Ammon's horn (tissue), 1 donor: ENCODE measurements around the gene CSRP2.
A peak's percentile ranks its signal among the peaks of the same experiment; 100 is the strongest.

Source experiments
- DNase-seq: peaks from one replicate; pipeline ENCODE4 v3.0.0-alpha.2; 2016; ENCODE audit warnings: low spot score

CSRP2 gene

DNA sequence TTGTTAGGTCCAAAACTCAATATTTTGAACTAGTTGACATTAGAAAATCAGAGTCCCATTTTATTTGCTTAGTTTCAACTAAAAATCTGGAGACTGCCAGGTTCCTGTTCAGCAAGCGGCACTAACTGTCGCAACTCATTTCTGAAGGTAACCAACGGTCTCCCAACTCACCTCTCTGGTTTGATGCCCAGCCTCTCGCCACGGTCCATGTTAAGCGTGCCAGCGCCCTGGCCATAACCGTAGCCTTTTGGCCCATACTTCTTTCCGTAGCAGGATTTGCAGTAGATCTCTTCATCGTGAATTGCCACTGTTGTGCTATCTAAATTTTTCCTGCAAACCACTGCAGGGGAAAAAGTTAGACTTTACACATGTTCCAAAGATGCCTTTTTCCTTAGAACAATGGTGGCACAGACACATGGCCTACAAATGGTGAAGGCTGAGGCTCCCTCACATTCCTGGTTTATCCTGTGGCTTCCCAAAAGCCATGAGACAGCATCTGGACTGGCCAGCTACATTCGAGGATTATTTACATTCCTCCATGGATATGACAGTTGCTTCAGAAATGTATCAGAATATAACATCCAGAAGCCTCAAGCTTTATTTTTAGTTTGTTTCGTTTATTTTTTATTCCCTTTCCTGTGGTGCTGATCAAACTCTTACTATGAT lies 15.7 kb downstream of the CSRP2 start:
- DNase-seq = no peak

DNA sequence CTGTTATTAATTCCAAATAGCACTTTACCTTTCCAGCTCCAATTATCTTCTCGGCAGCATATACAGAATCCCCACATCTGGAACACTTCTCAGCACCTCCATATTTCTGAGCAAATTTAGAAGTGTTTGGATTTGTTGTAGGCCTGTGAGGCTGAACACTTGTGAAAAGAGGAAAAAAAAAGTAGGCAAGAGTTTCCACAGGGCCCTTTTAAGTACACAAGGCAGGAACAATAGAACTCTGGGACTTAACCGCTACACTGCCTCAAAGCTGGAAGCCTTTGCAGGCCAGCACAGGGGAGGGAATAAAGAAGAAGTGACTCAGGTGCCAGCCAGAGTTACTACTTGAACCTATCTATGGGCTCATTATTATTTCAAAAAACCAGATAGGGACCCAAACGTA lies 18.6 kb downstream of the CSRP2 start:
- DNase-seq = no peak

DNA sequence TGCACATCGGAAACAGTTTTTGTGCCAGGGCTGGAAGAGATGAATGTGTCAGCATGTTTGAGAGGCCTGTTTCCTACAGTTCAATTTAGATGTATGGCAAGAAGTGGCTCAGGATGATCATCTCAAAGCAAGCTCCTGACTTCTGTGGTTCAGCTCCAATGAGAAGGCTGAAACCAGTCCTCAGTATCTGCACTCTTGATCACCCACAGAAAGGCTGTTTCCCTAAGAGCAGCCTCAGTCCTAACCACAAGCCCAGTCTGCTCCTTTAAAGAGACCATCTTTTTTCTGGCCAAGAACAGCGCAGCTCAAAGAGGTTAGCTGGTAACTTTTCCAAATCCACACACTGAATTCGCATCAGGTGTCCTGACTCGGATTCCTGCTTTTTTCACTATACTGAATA lies 19.2 kb downstream of the CSRP2 start:
- DNase-seq = no peak

DNA sequence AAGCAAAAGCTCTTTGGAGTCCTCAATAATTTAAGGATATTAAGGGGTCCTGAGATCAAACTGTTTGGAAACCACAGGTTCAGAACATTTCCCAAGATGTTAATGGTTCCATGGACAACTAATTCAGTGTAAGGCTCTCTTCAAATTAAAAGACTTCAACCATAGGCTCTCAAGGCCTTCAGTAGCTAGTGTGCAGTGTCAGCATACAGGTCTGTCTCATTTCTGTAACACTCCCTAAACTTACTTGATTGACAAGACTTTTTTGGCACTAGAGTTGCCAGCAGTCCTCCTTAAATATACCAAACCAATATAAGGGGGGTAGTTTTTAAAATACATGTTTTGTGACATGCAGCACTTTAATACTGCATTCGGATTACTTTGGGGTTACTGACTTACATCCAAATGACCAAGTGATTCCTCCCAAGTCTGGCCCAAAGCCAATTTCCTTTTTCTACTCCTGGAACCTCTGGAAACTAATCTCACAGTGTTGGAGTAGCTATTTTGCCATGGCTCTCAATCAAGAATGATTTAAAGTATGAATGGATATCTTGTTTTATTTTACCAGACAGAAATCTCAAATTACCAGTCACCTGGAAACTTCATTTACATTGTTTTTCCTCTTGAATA lies 22.7 kb downstream of the CSRP2 start:
- DNase-seq = no peak

DNA sequence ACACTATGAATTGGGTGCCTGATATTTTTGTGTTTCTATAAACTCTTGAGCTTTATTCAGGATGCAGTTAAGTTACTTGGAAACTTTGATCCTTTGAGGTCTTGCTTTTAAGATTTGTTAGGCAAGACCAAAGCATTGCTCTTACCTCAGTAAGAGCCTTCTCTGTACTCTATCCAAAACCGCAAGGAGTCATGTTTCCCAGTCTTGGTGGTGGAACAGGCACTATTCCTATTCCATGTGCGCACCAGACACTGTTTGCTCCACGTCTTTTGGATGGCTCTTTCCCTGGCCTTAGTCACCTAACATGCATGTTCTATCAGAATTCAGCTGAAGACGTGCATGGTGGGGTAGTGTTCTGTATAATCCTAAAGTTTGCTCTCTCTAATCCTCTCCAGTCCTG lies 23.5 kb downstream of the CSRP2 start:
- no peak for DNase-seq

DNA sequence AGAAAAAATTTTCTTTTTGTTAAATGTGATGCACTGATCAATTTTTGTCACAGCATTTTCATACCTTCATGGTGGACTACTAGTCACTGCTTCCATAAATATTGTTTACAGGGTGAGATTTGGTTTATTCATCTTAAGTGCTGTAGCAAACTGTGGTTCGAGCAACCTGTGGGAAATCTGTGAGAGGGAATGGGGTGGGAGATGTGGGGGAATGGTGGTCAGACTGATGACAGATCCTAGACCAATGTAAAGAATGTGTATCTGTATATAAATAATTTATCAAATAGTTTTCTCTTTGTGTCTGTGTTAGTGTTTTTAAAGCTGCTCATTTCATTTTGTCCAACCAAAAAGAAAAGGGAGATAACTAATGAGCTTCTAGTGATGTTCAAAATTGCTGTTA lies 26.7 kb downstream of the CSRP2 start:
- DNase-seq = no peak

DNA sequence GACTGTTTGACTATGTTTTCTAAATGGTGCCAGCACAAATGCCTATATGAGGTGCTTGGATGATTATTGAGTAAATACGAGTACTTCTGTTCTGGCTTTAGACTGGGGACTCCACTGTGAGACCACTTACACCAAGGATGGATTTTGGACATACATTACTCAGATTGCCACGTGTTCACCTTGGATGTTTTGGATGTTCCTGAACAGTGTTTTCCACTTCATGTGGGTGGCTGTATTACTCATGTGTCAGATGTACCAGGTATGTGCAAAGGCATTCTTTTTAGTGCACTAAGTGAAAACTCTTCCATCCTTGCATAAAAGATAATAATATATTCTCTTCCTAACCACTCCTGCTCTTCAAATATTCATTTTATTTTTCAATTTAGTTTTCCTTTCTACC lies 30.7 kb downstream of the CSRP2 start:
- no peak for DNase-seq

DNA sequence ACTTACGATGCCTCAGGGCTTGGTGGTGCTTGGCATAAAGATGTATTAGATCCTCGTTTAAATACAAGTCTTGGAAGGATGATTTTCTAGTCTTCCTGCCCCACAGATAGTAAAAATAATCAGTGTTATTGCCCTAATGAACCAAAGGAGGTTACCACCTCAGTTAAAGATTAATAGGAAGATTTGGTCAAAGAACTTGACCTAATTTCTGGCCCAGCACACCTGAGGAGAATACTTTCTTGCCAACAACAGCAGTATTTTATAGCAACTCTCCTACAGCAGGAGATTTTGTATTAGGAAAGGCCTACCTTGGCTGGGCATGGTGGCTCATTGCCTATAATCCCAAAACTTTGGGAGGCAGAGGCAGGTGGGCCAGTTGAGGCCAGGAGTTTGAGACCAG lies 31.6 kb downstream of the CSRP2 start:
- no peak for DNase-seq

DNA sequence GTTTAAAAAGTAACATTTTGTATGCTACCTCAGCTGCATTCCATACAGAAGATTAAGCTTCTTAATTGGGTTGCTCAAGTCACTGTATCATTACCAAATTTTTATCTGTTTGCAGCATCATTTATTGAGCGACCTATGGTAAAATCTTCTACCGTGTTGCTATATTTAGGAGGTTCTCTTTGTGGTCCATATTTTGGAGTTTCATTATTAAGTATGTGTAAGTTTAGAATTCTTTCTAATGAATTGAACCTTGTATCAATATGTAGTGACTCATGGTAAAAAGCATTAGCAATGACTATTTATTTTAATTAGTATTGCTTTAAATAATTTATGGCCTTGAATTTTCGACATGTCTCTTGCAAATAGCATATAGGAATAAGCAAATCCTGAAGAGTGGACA lies 42.2 kb downstream of the CSRP2 start:
- DNase-seq = no peak

DNA sequence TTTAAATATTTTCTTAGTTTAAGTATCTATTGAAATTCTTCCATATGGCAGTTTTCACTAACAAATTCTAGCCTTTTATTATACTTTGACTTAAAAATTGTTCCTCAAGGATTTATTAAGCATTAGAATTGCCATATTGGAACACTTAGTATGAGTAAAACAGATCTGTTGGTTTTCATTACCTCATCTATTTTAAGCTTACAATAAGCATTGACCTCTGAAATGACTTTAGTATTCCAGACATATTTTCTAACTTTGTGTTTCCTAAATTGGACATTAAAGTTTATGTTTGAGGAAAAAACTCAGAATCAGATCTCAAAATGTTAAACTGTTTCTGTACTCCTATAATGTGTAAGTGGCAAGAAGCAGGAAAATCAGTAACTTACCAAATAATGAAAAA lies 48.4 kb downstream of the CSRP2 start:
- DNase-seq = no peak

DNA sequence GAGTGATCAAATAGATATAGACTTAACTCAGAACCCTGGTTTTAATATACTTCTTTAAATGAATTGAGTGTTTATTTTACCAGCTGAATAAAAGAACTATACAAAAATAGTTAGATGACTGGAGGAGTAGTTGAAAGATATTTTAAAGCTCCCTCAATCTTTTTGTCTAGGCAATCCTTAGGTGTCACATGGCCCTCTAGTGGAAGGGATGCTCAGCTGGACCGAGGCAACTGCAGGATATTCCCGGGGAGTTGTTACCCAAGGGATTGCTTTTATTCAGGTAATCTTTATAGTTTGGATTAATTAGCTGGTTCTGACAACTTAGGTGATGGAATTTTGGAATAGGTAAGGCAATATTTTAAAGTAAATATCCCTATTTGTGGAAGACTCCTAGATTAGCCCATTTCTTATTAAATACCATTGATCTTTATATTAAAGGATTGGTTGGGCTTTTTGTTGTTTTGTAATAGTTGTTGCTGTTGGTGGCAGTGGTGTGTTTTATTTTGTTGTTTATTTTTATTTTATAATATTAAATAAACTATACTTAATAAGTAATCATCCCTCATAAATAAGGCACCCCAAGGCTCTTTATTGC lies 57.8 kb downstream of the CSRP2 start:
- peak; percentile 32 for DNase-seq

DNA sequence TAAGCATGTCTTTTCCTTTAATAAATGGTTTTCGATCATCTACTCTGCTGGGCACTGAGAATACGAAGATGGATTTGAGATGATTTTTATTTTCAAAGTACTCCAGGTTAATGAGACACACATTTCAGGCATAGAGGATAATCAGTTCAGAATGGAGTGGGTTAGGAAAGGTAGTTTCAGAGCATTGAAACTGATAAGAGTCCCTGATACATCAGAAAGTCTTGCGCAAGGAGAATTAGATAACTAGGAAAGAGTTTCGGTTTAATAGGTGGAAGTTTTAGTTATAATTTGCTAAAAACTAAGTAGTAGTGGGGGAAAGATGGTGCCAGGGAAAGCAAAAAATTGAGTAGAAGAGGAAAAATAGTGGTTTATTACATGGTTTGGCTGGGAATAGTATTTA lies 64.8 kb downstream of the CSRP2 start:
- no peak for DNase-seq

DNA sequence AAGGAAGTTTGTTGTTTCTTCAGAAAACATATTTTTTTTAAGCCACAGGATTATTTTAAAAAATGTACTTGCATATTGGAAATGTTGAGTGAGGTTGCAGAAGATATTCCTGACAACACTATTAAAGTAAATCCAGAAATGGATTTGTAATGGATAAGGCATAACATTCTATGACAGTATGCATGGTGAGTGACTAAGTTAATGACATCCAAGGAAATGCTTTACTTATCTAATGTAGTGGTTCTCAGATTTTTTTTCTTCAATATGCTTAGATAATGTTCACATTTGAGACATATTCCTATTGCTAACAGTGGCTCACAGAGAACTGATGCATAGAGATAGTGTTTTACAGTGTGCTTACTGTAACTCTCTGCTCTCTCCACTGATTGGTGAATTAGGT lies 65.6 kb downstream of the CSRP2 start:
- no peak for DNase-seq

DNA sequence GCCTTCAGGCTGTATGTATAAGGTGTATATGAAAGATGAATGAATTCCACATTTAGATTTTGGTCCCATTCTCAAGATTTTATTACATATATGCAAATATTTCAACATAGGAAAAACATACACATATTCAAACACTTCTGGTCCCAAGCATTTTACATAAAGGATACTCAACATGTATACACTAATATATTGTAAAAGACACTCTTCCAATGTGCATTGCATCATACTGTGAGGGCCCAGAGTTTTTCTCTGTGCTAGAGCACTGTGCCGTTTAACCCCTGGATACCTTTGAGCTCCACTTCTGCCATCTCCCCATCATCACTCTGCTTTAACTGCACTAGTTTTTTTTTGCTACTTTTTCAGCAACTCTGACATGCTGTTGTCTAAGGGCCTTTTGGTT lies 66.8 kb downstream of the CSRP2 start:
- no peak for DNase-seq

DNA sequence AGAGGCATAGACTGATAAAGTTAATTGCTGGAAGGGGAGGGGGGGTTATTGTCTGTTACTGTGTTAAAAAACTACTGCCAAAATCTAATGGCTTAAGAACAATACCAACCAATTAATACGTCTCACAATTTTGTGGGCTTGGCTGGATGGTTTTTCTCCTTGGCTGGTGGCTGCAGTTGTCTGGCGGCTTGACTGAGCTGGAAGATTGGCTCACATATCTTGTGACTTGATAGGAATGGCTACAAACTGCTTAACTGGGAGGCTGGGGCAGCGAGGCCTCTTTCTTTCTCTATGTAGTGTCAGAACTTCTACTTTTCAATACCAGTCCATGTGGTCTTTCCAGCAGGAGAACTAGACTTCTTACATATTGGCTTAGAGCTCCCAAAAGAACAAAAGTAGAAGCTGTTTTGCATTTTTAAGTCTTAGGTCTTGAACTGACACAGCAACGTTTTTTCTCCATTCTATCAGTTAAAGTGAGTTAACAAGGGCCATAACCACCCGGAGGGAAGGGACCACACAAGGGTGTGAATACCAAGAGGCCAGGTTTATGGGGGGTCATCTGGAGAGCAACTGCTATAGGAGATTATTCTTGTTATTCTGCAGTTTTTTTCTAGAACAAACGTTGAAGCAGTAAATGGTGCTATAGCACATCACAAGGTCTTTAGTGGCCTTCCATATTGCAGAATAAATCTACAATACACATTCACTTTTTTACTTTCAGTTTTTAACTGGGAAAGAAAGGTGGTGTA lies 68.0 kb downstream of the CSRP2 start:
- peak; percentile 19 for DNase-seq
